ENCODE results near the gene LRRFIP1. TPM values are rescaled to one million over a fixed set of nuclear protein-coding genes. Genes with fewer than 3 reads are reported as not detected.

LRRFIP1 gene
- total RNA-seq, 1 donor from 2014 or later: 133 TPM

DNA sequence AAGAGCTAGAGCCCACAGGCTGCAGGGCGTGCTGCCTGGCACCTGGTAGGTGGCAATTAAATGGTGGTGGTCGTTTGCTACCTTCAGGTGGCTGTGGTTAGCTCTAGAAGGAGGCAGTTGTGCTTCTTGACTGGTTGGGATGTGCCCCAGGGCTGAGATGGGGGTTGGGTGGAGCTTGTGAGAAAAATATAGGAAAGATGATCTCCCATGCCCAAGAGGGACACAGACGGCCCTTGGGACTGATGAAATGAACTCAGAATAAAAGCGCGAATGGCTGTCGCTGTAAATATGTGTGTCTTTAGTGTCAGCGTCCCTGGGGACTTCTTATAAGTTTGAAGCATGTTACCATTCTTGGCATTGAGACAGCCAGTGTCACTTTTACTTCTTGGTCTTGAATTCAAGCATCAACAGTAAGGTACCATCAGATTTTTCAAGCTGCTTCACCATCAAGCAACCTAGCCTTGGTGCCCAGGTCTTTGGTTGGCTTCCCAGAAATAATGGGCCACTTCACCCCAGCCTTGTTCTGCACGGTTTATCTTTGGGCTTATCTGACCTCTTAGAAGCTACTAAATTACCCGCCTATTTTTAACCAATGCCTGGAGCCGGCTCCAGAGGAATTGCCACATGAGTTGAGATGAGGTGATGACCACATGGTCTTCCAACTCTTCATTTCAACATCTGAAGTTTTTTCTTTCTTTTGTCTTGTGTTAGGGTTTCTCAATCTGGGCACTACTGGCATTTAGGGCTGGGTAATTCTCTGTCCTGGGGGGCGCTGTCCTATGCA is 11.9 kb downstream of the LRRFIP1 start:
- Histone ChIP-seq H3K36me3 (peaks cover 0 to 11% of the 10 kb centered on the region in 2 donors), H3K27me3 (no peaks in the 10 kb centered on the region), H3K4me3 (no peak overlapping the region), H3K9me3 (no peaks in the 10 kb centered on the region), H3K27ac (no peak overlapping the region), H3K4me1 (peaks cover 0 to 5% of the 10 kb centered on the region in 2 donors)
- intact Hi-C loops (cut with DNase I): no loop called here
- peak in 1 of 2 donors; percentile 42 for DNase-seq (ENCODE audit: low spot score in 2 of 2)
- TF ChIP-seq, protein P1, sequence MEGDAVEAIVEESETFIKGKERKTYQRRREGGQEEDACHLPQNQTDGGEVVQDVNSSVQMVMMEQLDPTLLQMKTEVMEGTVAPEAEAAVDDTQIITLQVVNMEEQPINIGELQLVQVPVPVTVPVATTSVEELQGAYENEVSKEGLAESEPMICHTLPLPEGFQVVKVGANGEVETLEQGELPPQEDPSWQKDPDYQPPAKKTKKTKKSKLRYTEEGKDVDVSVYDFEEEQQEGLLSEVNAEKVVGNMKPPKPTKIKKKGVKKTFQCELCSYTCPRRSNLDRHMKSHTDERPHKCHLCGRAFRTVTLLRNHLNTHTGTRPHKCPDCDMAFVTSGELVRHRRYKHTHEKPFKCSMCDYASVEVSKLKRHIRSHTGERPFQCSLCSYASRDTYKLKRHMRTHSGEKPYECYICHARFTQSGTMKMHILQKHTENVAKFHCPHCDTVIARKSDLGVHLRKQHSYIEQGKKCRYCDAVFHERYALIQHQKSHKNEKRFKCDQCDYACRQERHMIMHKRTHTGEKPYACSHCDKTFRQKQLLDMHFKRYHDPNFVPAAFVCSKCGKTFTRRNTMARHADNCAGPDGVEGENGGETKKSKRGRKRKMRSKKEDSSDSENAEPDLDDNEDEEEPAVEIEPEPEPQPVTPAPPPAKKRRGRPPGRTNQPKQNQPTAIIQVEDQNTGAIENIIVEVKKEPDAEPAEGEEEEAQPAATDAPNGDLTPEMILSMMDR (IDR thresholded peaks at IDR 0.05): no peak

- Histone ChIP-seq H3K27ac (no peak overlapping the region), H3K9me3 (no peaks in the 10 kb centered on the region), H3K4me1 (peaks cover 0 to 5% of the 10 kb centered on the region in 2 donors), H3K4me3 (no peak overlapping the region), H3K27me3 (no peaks in the 10 kb centered on the region), H3K36me3 (peaks cover 0 to 11% of the 10 kb centered on the region in 2 donors)
- DNase-seq (ENCODE audit: low spot score in 2 of 2): peak in 1 of 2 donors; percentile 28
- intact Hi-C loops (cut with DNase I): no loop called here
- TF ChIP-seq, protein P1 (IDR thresholded peaks at IDR 0.05): no peak
These were observed 12.4 kb downstream of the LRRFIP1 start for GRCh38 chr2:237639836-237640220.

- Histone ChIP-seq H3K9me3 (no peaks in the 10 kb centered on the region), H3K27ac (no peak overlapping the region), H3K4me1 (peaks cover 0 to 5% of the 10 kb centered on the region in 2 donors), H3K27me3 (no peaks in the 10 kb centered on the region), H3K36me3 (peaks cover 6 to 11% of the 10 kb centered on the region in 2 donors), H3K4me3 (no peak overlapping the region)
- no peak for DNase-seq (ENCODE audit: low spot score in 2 of 2)
- intact Hi-C loops (cut with DNase I): no loop called here
- TF ChIP-seq, protein P1 (IDR thresholded peaks at IDR 0.05): no peak
These were observed 13.2 kb downstream of the LRRFIP1 start for GRCh38 chr2:237640493-237640998.

DNA sequence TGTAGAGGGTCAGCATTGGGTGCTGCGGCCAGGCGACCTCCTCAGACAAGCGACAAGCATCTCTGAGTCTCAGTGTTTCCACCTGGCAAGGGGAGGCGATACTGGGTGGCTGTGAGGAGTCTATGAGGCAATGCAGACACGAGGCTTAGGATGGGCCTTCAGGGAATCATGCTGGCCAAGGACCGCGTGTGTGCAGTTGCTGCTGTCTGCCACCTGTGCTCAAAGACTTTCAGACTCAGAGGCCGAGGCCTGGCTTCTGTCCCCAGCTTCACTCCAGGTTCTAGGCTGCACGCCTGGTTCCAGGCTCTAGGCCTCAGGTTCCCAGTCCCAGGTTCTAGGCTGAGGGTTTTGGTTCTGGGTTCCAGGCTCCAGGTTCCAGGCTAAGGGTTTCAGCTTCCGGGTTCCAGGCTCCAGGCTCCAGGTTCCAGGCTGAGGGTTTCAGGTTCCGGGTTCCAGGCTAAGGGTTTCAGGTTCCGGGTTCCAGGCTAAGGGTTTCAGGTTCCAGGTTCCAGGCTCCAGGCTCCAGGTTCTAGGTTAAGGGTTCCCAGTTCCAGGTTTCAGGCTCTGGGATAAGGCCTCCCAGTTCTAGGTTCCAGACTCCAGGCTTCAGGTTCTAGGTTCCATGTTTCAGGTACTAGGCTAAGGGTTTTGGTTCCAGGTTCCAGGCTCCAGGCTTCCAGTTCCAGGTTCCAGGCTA is 14.8 kb downstream of the LRRFIP1 start:
- Histone ChIP-seq H3K9me3 (no peaks in the 10 kb centered on the region), H3K4me3 (no peak overlapping the region), H3K36me3 (peaks cover 9 to 22% of the 10 kb centered on the region in 2 donors), H3K27ac (no peak overlapping the region), H3K4me1 (peaks cover 1 to 8% of the 10 kb centered on the region in 2 donors), H3K27me3 (no peaks in the 10 kb centered on the region)
- intact Hi-C loops (cut with DNase I): no loop called here
- no peak for DNase-seq (ENCODE audit: low spot score in 2 of 2)
- TF ChIP-seq, protein P1 (IDR thresholded peaks at IDR 0.05): no peak

- no peak overlapping the region for H3K4me3 ChIP-seq
- peaks cover 9 to 22% of the 10 kb centered on the region in 2 donors for H3K36me3 ChIP-seq
- no peaks in the 10 kb centered on the region for H3K9me3 ChIP-seq
- TF ChIP-seq, protein P1 (IDR thresholded peaks at IDR 0.05): no peak
- DNase-seq (ENCODE audit: low spot score in 2 of 2): no peak
- no peak overlapping the region for H3K27ac ChIP-seq
- no peaks in the 10 kb centered on the region for H3K27me3 ChIP-seq
- intact Hi-C loops (cut with DNase I): no loop called here
- H3K4me1 ChIP-seq: peaks cover 8 to 17% of the 10 kb centered on the region in 2 donors
These were observed 15.7 kb downstream of the LRRFIP1 start for GRCh38 chr2:237643066-237643465.

Measured in ascending aorta (tissue), 2 donors.